Measurements from ENCODE around the gene CTTN. TPM values are rescaled to one million over a fixed set of nuclear protein-coding genes. Genes with fewer than 3 reads are reported as not detected.
A peak's percentile ranks its signal among the peaks of the same experiment; 100 is the strongest.

The CTTN gene
- total RNA-seq: 227 TPM

- DNase-seq (ENCODE audit: extremely low spot score in 2 of 2): no peak
- no peaks in the 10 kb centered on the region for H3K36me3 ChIP-seq
- TF ChIP-seq POLR2AphosphoS5 (IDR thresholded peaks at IDR 0.05; ENCODE audit: insufficient read depth in 1 of 2, low read depth in 1 of 2) (peak in 1 of 2 donors; percentile 73), CTCF (IDR thresholded peaks at IDR 0.05) (no peak), POLR2A (IDR thresholded peaks at IDR 0.05) (peak in 1 of 2 donors; percentile 76)
- no peaks in the 10 kb centered on the region for H3K27me3 ChIP-seq
- intact Hi-C loops (cut with DNase I): loop anchor here (5.0 kb wide), 1 partner anchor 286 kb away; no protein-coding TSS in a partner anchor
- peak within 1 kb of the TSS; percentile 92 to 94 for H3K4me3 ChIP-seq
- no peaks in the 10 kb centered on the region for H3K9me3 ChIP-seq
- peaks cover 45% of the 10 kb centered on the region for H3K4me1 ChIP-seq
- H3K27ac ChIP-seq: peak within 1 kb of the TSS; percentile 95
Observed at GRCh38 chr11:70397983-70398833, at the start of gene CTTN. Gene CTTN, plus strand, starts transcription at chr11:70398529. Its CDS starts 8,769 bp downstream, at chr11:70407298.

DNA sequence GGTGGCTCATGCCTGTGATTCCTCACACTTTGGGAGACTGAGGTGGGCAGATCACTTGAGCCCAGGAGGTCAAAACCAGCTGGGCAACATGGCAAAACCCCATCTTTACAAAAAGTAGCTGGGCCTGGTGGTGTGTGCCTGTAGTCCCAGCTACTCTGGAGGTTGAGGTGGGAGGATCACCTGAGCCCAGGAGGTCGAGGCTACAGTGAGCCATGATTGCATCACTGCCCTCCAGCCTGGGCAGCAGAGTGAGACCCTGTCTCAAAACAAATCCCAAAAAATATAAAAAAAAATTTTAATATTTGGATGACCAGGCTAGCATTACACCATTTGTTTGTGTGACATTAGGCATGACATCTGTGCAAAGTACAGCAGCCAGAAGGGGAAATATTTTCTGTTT, 49.7 kb upstream of the CTTN start:
- TF ChIP-seq POLR2AphosphoS5 (IDR thresholded peaks at IDR 0.05; ENCODE audit: insufficient read depth in 1 of 2, low read depth in 1 of 2) (no peak), CTCF (IDR thresholded peaks at IDR 0.05) (no peak), POLR2A (IDR thresholded peaks at IDR 0.05) (no peak)
- intact Hi-C loops (cut with DNase I): no loop called here
- Histone ChIP-seq H3K4me3 (no peak overlapping the region), H3K27ac (no peak overlapping the region), H3K9me3 (no peaks in the 10 kb centered on the region), H3K36me3 (peaks cover 6 to 33% of the 10 kb centered on the region in 2 donors), H3K4me1 (no peaks in the 10 kb centered on the region), H3K27me3 (no peaks in the 10 kb centered on the region)
- no peak for DNase-seq (ENCODE audit: extremely low spot score in 2 of 2)

- intact Hi-C loops (cut with DNase I): no loop called here
- H3K36me3 ChIP-seq: peaks cover 0 to 49% of the 10 kb centered on the region in 2 donors
Observed at GRCh38 chr11:70351646-70352045, 46.7 kb upstream of the CTTN start.

DNA sequence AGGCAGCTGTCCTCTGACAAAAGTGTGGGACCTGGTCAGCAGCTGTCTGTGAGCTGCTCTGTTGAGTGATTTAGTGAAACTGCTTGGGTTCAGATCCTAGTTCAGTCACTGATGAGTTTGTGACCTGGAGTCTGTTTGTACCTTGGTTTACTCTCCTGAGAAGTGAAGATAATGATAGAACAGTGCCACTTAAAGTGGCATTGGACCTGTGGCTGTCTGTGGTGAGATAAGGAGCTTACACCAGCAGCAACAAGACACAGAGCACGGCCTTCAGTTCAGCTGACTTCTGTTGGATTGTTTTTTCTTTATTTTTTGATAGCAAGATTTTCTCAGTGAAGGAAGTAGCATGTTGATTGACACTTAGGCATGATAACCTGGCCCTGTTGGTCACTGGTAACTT, 46.2 kb upstream of the CTTN start:
- intact Hi-C loops (cut with DNase I): no loop called here
- DNase-seq (ENCODE audit: extremely low spot score in 2 of 2): no peak
- Histone ChIP-seq H3K4me3 (no peak overlapping the region), H3K27ac (no peak overlapping the region), H3K9me3 (no peaks in the 10 kb centered on the region), H3K4me1 (no peaks in the 10 kb centered on the region), H3K36me3 (peaks cover 0 to 54% of the 10 kb centered on the region in 2 donors), H3K27me3 (no peaks in the 10 kb centered on the region)
- TF ChIP-seq POLR2A (IDR thresholded peaks at IDR 0.05): no peak
- TF ChIP-seq POLR2AphosphoS5 (IDR thresholded peaks at IDR 0.05; ENCODE audit: insufficient read depth in 1 of 2, low read depth in 1 of 2): no peak
- no peak for TF ChIP-seq CTCF (IDR thresholded peaks at IDR 0.05)

More at GRCh38 chr11:70351646-70352045, 46.7 kb upstream of the CTTN start:
- TF ChIP-seq POLR2AphosphoS5 (IDR thresholded peaks at IDR 0.05; ENCODE audit: insufficient read depth in 1 of 2, low read depth in 1 of 2) (no peak), CTCF (IDR thresholded peaks at IDR 0.05) (no peak), POLR2A (IDR thresholded peaks at IDR 0.05) (no peak)
- H3K4me3 ChIP-seq: no peak overlapping the region
- H3K27ac ChIP-seq: no peak overlapping the region
- no peak for DNase-seq (ENCODE audit: extremely low spot score in 2 of 2)
- no peaks in the 10 kb centered on the region for H3K9me3 ChIP-seq
- no peaks in the 10 kb centered on the region for H3K4me1 ChIP-seq
- no peaks in the 10 kb centered on the region for H3K27me3 ChIP-seq

DNA sequence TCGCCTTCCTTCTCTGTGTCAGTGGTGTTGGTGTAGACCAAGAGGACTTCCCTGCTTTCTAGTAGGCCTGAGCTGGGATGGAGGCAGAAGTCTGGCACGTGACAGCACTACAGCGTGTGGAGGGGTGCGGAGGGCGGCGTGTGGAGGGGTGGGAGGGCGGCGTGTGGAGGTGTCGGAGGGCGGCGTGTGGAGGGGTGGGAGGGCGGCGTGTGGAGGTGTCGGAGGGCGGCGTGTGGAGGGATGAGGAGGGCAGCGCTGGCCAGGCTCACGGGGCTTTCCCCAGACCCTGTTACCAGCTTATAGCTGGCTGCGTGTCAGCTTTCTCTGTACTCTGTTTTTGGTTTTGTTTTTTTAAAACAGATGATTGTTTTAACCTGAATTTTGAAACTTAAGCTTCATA, 45.7 kb upstream of the CTTN start:
- Histone ChIP-seq H3K9me3 (no peaks in the 10 kb centered on the region), H3K27me3 (no peaks in the 10 kb centered on the region), H3K36me3 (peaks cover 0 to 55% of the 10 kb centered on the region in 2 donors), H3K27ac (no peak overlapping the region), H3K4me1 (no peaks in the 10 kb centered on the region), H3K4me3 (no peak overlapping the region)
- intact Hi-C loops (cut with DNase I): no loop called here
- no peak for DNase-seq (ENCODE audit: extremely low spot score in 2 of 2)
- TF ChIP-seq CTCF (IDR thresholded peaks at IDR 0.05): no peak
- TF ChIP-seq POLR2A (IDR thresholded peaks at IDR 0.05): no peak
- TF ChIP-seq POLR2AphosphoS5 (IDR thresholded peaks at IDR 0.05; ENCODE audit: insufficient read depth in 1 of 2, low read depth in 1 of 2): no peak
